OCI-LY1 (cell line): ENCODE data around the gene STX17.
"Not testable (repeated sequence)": the region's sequence is repeated elsewhere in the genome, so short reads cannot be mapped to it uniquely, and the experiment has no call there.

ENCODE experiments used
- H2AFZ ChIP-seq: fragments of 200-600 bp; sonication (generic), shearing (Covaris generic); 2 replicates; pipeline ENCODE4 v1.6.0; 2014; ENCODE audit warnings: antibody characterized with exemption, mild to moderate bottlenecking, low read length
- H3F3A ChIP-seq: fragments of 200-600 bp; sonication (generic), shearing (Covaris generic); 2 replicates; pipeline ENCODE4 v1.6.0; 2014; ENCODE audit warnings: mild to moderate bottlenecking, antibody characterized with exemption, low read length, moderate library complexity; ENCODE audit not compliant: insufficient read depth
- H3K27ac ChIP-seq: fragments of 200-600 bp; sonication (generic); 2 replicates; pipeline ENCODE4 v1.5.1; 2014; ENCODE audit warnings: low read length, mixed run types, mild to moderate bottlenecking, low read depth; ENCODE audit not compliant: poor library complexity, severe bottlenecking
- H3K27me3 ChIP-seq: fragments of 200-600 bp; sonication (generic); 2 replicates; pipeline ENCODE4 v1.6.0; 2014; ENCODE audit warnings: antibody characterized with exemption, mild to moderate bottlenecking, low read length, moderate library complexity; ENCODE audit not compliant: insufficient read depth
- H3K36me3 ChIP-seq: fragments of 200-600 bp; sonication (generic); 2 replicates; pipeline ENCODE4 v1.6.1; 2014; ENCODE audit warnings: mild to moderate bottlenecking, antibody characterized with exemption, low read length, moderate library complexity, mixed read lengths; ENCODE audit not compliant: insufficient read depth
- H3K4me1 ChIP-seq: fragments of 200-600 bp; sonication (generic); 2 replicates; pipeline ENCODE4 v1.5.1; 2014; ENCODE audit warnings: mild to moderate bottlenecking, low read length, moderate library complexity; ENCODE audit not compliant: insufficient read depth, severe bottlenecking
- H3K4me2 ChIP-seq: fragments of 200-600 bp; sonication (generic), shearing (Covaris generic); 2 replicates; pipeline ENCODE4 v1.6.1; 2014; ENCODE audit warnings: low read length
- H3K4me3 ChIP-seq: fragments of 200-600 bp; sonication (generic); 2 replicates; pipeline ENCODE4 v1.5.1; 2014; ENCODE audit warnings: low read length, low read depth, mild to moderate bottlenecking, mixed read lengths; ENCODE audit not compliant: poor library complexity, severe bottlenecking
- H3K79me2 ChIP-seq: fragments of 200-600 bp; shearing (Covaris generic); 2 replicates; pipeline ENCODE4 v1.6.1; 2016; ENCODE audit warnings: mixed run types, low read length, mixed read lengths; ENCODE audit not compliant: insufficient read depth
- H3K9ac ChIP-seq: fragments of 200-600 bp; sonication (generic), shearing (Covaris generic); 2 replicates; pipeline ENCODE4 v1.6.1; 2014; ENCODE audit warnings: mild to moderate bottlenecking, low read length, mixed read lengths
- H3K9me2 ChIP-seq: fragments of 200-600 bp; sonication (generic), shearing (Covaris generic); 2 replicates; pipeline ENCODE4 v1.6.1; 2014; ENCODE audit warnings: low read depth, mild to moderate bottlenecking, low read length, mixed read lengths
- H3K9me3 ChIP-seq: fragments of 200-600 bp; shearing (Covaris generic); 2 replicates; pipeline ENCODE4 v1.6.1; 2014; ENCODE audit warnings: low read length, mixed read lengths
- H4K20me1 ChIP-seq: fragments of 200-600 bp; sonication (generic), shearing (Covaris generic); 2 replicates; pipeline ENCODE4 v1.6.0; 2016; ENCODE audit warnings: mild to moderate bottlenecking, low read length; ENCODE audit not compliant: insufficient read depth
- EZH2 ChIP-seq: fragments of 200-600 bp; sonication (generic), shearing (Covaris generic); IDR thresholded peaks from 2 replicates; pipeline ENCODE4 v1.8.0; 2017; ENCODE audit warnings: borderline replicate concordance, mixed run types, mild to moderate bottlenecking, antibody characterized with exemption, low read length, moderate library complexity, mixed read lengths
- TF ChIP-seq, protein P1 (sequence below): fragments of 200-600 bp; sonication (generic), shearing (Covaris generic); IDR thresholded peaks from 2 replicates; pipeline ENCODE4 v1.5.1; 2017; ENCODE audit warnings: mild to moderate bottlenecking, antibody characterized with exemption, low read length, moderate library complexity, mixed read lengths

STX17 gene

DNA sequence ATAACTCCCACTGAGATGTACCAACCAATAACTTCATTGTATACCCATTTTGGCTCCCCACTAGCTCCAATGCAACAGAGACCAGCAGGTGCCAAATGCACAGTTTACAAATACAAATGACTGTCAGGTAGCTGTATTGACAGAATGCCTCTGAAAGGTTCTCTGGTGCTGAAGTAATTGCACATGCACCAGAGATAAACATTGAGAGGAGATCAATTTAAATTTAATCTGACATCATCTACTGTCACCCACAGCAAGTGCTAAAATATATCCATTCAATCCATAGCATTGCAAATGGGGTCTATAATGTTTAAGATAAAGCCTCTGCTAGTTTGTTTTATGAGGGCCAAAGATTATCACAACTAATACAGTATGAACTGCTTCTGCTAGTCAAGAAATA, 80.2 kb downstream of the STX17 start:
- no peak overlapping the region for H3K4me3 ChIP-seq
- no peaks in the 10 kb centered on the region for H4K20me1 ChIP-seq
- H3F3A ChIP-seq: no peaks in the 10 kb centered on the region
- no peak overlapping the region for H3K9ac ChIP-seq
- no peaks in the 10 kb centered on the region for H3K27me3 ChIP-seq
- H3K9me2 ChIP-seq: no peaks in the 10 kb centered on the region
- H3K27ac ChIP-seq: no peak overlapping the region
- no peak overlapping the region for H2AFZ ChIP-seq
- peaks cover 15% of the 10 kb centered on the region for H3K36me3 ChIP-seq
- TF ChIP-seq EZH2: no peak
- TF ChIP-seq, protein P1, sequence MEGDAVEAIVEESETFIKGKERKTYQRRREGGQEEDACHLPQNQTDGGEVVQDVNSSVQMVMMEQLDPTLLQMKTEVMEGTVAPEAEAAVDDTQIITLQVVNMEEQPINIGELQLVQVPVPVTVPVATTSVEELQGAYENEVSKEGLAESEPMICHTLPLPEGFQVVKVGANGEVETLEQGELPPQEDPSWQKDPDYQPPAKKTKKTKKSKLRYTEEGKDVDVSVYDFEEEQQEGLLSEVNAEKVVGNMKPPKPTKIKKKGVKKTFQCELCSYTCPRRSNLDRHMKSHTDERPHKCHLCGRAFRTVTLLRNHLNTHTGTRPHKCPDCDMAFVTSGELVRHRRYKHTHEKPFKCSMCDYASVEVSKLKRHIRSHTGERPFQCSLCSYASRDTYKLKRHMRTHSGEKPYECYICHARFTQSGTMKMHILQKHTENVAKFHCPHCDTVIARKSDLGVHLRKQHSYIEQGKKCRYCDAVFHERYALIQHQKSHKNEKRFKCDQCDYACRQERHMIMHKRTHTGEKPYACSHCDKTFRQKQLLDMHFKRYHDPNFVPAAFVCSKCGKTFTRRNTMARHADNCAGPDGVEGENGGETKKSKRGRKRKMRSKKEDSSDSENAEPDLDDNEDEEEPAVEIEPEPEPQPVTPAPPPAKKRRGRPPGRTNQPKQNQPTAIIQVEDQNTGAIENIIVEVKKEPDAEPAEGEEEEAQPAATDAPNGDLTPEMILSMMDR: no peak
- H3K9me3 ChIP-seq: no peaks in the 10 kb centered on the region
- no peaks in the 10 kb centered on the region for H3K4me1 ChIP-seq
- H3K4me2 ChIP-seq: no peak overlapping the region
- no peaks in the 10 kb centered on the region for H3K79me2 ChIP-seq

DNA sequence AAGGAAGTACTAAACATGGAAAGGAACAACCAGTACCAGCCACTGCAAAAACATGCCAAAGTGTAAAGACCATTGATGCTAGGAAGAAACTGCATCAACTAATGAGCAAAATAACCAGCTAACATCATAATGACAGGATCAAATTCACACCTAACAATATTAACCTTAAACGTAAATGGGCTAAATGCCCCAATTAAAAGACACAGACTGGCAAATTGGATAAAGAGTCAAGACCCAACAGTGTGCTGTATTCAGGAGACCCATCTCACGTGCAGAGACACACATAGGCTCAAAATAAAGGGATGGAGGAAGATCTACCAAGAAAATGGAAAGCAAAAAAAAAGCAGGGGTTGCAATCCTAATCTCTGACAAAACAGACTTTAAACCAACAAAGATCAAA, 84.1 kb downstream of the STX17 start:
- not testable (repeated sequence) for H3F3A ChIP-seq, H3K4me2 ChIP-seq, H3K9ac ChIP-seq, H4K20me1 ChIP-seq, H3K79me2 ChIP-seq, H3K9me2 ChIP-seq, H3K27ac ChIP-seq, H3K4me1 ChIP-seq, H3K4me3 ChIP-seq, H3K27me3 ChIP-seq, H3K9me3 ChIP-seq, H2AFZ ChIP-seq
- peaks cover 10% of the 10 kb centered on the region; the same call in 1 of the 2 replicates for H3K36me3 ChIP-seq

DNA sequence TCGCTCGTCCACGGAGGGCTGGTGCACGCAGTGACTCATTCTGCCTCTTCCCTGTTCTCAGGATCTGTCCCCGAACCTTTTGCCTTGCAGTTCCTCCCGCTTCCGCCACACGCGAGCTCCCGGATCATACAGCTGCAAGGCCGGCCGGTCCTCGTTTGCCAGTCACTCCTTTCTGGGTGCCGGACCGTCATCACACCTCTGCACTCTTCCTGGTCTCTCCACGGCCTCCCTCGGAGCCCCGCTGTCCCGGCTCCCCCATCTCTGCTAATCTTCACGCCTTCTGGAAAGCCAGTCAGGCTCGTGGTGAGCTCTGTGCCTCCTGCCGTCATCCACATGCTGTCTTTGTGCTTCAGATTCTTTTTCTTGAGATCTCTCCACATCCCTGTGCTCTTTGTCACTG, 91.8 kb downstream of the STX17 start:
- H3K79me2 ChIP-seq: no peaks in the 10 kb centered on the region
- no peak overlapping the region for H3K4me3 ChIP-seq
- no peaks in the 10 kb centered on the region for H3K27me3 ChIP-seq
- no peaks in the 10 kb centered on the region for H4K20me1 ChIP-seq
- no peak overlapping the region for H2AFZ ChIP-seq
- peaks cover 22% of the 10 kb centered on the region for H3K36me3 ChIP-seq
- H3K9ac ChIP-seq: no peak overlapping the region
- no peaks in the 10 kb centered on the region; the same call in 1 of the 2 replicates for H3K9me3 ChIP-seq
- no peaks in the 10 kb centered on the region for H3F3A ChIP-seq
- TF ChIP-seq, protein P1: no peak
- no peak for TF ChIP-seq EZH2
- H3K27ac ChIP-seq: no peak overlapping the region
- no peak overlapping the region for H3K4me2 ChIP-seq
- no peaks in the 10 kb centered on the region for H3K4me1 ChIP-seq
- H3K9me2 ChIP-seq: no peaks in the 10 kb centered on the region

DNA sequence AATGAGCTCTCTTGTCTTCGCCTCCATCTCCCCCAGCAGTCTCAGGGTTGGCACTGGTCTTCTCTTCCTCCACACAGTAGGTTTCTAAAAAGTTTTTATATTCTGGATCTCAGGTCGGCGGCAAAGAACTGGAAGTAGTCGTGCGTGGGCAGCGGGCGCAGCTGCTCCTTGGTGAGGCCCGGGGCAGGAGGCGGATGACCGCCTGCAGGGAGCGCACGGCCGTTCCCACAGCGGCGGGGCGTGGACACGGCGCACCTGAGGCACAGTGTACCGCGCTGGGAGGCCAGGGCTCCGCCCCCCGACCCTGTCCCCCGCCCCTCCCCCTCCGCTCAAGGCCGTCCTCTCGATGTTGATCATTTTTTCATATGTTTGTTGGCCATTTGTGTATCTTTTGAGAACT, 92.4 kb downstream of the STX17 start:
- TF ChIP-seq, protein P1: no peak
- TF ChIP-seq EZH2: no peak
- Histone ChIP-seq H3K4me3 (no peak overlapping the region), H3F3A (no peaks in the 10 kb centered on the region), H3K9me3 (no peaks in the 10 kb centered on the region; the same call in 1 of the 2 replicates), H3K4me1 (no peaks in the 10 kb centered on the region), H3K4me2 (no peak overlapping the region), H3K9ac (no peak overlapping the region), H2AFZ (no peak overlapping the region), H4K20me1 (no peaks in the 10 kb centered on the region), H3K36me3 (peaks cover 28% of the 10 kb centered on the region), H3K27me3 (no peaks in the 10 kb centered on the region), H3K79me2 (no peaks in the 10 kb centered on the region), H3K27ac (no peak overlapping the region), H3K9me2 (no peaks in the 10 kb centered on the region)
